GM19238 (cell line): Measurements from ENCODE around the gene CDC42EP3.

Experiments
- DNase-seq: peaks from one replicate; pipeline ENCODE4 v3.0.0; 2011; ENCODE audit warnings: low spot score; ENCODE audit not compliant: insufficient read length

Gene CDC42EP3

GRCh38 chr2:37671009-37671815 lies at the start of gene CDC42EP3:
TSS of gene CDC42EP3 (minus strand) at chr2:37671642. CDS start at chr2:37646587, 25,055 bp downstream.
- DNase-seq: peak; percentile 78

- DNase-seq: no peak
Measured at GRCh38 chr2:37721201-37721560, 49.7 kb upstream of the CDC42EP3 start.

GRCh38 chr2:37720533-37721200 lies 49.2 kb upstream of the CDC42EP3 start:
- DNase-seq: no peak

GRCh38 chr2:37718515-37719161 lies 47.2 kb upstream of the CDC42EP3 start:
- DNase-seq: no peak

GRCh38 chr2:37713258-37713700 lies 41.8 kb upstream of the CDC42EP3 start:
- no peak for DNase-seq

GRCh38 chr2:37711831-37712230 lies 40.4 kb upstream of the CDC42EP3 start:
- no peak for DNase-seq

GRCh38 chr2:37711308-37711731 lies 39.9 kb upstream of the CDC42EP3 start:
- no peak for DNase-seq

GRCh38 chr2:37709111-37709510 lies 37.7 kb upstream of the CDC42EP3 start:
- no peak for DNase-seq

GRCh38 chr2:37708146-37708545 lies 36.7 kb upstream of the CDC42EP3 start:
- no peak for DNase-seq

- no peak for DNase-seq
Measured at GRCh38 chr2:37707393-37707792, 36.0 kb upstream of the CDC42EP3 start.

GRCh38 chr2:37706334-37707183 lies 35.1 kb upstream of the CDC42EP3 start:
- DNase-seq: no peak

GRCh38 chr2:37705191-37705590 lies 33.7 kb upstream of the CDC42EP3 start:
- DNase-seq: no peak

- DNase-seq: no peak
Measured at GRCh38 chr2:37698931-37699481, 27.6 kb upstream of the CDC42EP3 start.

GRCh38 chr2:37695336-37695735 lies 23.9 kb upstream of the CDC42EP3 start:
- DNase-seq: no peak

- no peak for DNase-seq
Measured at GRCh38 chr2:37692711-37693110, 21.3 kb upstream of the CDC42EP3 start.

- DNase-seq: no peak
Measured at GRCh38 chr2:37689751-37690150, 18.3 kb upstream of the CDC42EP3 start.

GRCh38 chr2:37688771-37689468 lies 17.5 kb upstream of the CDC42EP3 start:
- DNase-seq: no peak

GRCh38 chr2:37686792-37687526 lies 15.5 kb upstream of the CDC42EP3 start:
- no peak for DNase-seq

GRCh38 chr2:37684809-37685208 lies 13.4 kb upstream of the CDC42EP3 start:
- DNase-seq: no peak
